ENCODE data around the gene HLA-B. TPM values are rescaled to one million over a fixed set of nuclear protein-coding genes. Genes with fewer than 3 reads are reported as not detected.
"Not testable (repeated sequence)": the region's sequence is repeated elsewhere in the genome, so short reads cannot be mapped to it uniquely, and the experiment has no call there.

HLA-B gene
- total RNA-seq, 1 donor from 2014 or later = 216 TPM

DNA sequence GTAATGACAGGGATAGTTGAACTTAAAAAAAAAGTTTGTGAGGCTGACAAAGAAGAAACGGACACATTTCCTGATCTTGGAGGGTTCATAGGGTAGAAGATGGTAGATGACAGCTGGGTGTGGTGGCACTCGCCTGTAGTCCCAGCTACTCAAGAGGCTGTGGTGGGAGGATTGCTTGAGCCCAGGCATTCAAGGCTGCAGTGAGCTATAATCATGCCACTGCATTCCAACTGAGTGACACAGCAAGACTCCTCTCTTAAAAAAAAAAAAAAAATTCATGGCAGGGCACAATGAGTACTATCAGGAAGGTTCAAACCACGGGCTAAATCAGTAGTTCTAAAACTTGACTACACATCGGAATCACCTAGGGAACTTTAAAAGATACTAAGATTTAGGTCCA is 44.4 kb upstream of the HLA-B start:
- peaks cover under 1% of the 10 kb centered on the region for H3K36me3 Mint-ChIP-seq (ENCODE audit: low read depth)
- peaks cover 68% of the 10 kb centered on the region for H3K4me1 Mint-ChIP-seq (ENCODE audit: low read depth)
- H3K27me3 Mint-ChIP-seq (ENCODE audit: low read depth) = no peaks in the 10 kb centered on the region
- H3K4me3 Mint-ChIP-seq (ENCODE audit: unreplicated experiment) = peak overlapping the region; percentile 100
- H3K9me3 Mint-ChIP-seq (ENCODE audit: low read depth) = no peaks in the 10 kb centered on the region
- TF ChIP-seq, protein P1, sequence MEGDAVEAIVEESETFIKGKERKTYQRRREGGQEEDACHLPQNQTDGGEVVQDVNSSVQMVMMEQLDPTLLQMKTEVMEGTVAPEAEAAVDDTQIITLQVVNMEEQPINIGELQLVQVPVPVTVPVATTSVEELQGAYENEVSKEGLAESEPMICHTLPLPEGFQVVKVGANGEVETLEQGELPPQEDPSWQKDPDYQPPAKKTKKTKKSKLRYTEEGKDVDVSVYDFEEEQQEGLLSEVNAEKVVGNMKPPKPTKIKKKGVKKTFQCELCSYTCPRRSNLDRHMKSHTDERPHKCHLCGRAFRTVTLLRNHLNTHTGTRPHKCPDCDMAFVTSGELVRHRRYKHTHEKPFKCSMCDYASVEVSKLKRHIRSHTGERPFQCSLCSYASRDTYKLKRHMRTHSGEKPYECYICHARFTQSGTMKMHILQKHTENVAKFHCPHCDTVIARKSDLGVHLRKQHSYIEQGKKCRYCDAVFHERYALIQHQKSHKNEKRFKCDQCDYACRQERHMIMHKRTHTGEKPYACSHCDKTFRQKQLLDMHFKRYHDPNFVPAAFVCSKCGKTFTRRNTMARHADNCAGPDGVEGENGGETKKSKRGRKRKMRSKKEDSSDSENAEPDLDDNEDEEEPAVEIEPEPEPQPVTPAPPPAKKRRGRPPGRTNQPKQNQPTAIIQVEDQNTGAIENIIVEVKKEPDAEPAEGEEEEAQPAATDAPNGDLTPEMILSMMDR (IDR thresholded peaks at IDR 0.05) = no peak
- DNase-seq (ENCODE audit: low spot score) = no peak
- H3K27ac Mint-ChIP-seq (ENCODE audit: unreplicated experiment) = peak overlapping the region; percentile 91

DNA sequence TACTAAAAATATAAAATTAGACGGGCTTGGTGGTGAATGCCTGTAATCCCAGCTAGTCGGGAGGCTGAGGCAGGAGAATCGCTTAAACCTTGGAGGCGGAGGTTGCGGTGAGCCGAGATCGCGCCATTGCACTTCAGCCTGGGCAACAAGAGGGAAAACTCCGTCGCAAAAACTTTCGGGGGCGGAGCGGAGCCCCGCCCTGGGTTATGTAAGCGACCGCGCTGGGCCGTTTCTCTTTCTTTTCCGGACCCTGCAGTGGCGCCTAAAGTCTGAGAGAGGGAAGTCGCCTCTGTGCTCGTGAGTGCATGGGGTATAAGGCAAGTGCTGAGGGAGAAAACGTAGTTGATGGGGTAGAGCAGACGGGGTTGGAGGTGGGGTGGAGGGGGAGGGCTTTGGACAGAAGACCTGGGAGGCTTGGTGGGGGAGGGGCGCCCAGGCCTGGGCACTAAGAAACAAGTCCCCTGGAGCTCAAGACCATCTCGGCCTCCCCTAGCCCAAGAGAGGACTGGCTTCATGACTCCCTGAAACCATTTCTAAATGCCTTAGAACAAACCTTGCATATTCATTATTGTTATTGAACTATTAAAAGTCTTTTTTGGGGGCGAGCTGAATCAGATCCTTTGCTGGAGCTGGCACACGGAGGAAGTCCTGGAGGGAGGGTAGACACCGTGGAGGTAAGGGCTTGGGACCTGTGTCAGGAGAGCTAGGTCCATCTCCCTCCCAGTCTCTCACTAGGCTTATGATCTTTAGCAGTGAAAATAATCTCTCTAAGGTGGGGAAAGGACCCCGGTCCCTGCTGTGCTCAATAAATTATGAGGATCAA is 43.7 kb upstream of the HLA-B start:
- Mint-ChIP-seq H3K27me3 (ENCODE audit: low read depth) (no peaks in the 10 kb centered on the region), H3K36me3 (ENCODE audit: low read depth) (no peaks in the 10 kb centered on the region), H3K4me1 (ENCODE audit: low read depth) (peaks cover 64% of the 10 kb centered on the region)

DNA sequence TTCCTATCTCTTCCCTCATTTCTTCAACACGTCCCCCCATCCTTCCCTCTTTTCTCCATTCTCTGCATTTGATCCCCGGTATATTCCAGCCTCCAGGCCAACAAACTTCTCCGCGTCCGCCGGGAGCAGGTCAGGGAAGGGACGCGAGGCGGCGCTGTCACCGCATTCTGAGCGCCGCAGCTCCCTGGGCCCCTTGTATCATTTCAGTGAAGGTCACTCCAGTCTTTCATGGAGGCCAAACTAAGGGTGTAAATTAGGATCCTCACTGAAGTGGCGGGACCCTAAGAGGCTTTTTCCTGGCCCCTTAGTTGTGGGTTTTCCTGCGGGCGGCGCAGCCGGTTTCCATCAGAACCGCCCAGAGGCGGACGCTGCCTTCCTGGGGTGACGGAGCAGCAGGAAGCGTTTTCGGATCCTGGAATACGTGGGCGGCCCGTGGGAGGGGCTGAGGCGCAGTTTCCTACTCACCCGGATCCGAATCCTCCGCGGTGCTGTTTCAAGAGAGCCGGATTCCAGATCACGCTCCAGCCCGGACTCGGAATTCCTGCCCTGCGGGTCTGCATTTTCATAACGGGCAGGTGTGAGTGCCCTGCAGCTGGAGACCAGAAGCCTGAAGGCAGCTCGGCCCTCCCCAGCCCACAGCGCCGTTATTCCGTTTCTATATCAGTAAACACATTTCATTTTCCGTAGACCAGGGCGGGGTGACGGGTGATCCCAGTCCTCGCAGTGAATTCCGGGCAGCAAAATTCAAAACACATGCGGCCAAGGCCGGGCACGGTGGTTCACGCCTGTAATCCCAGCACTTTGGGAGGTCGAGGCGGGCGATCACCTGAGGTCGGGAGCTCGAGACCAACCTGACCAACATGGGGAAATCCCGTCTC is 42.8 kb upstream of the HLA-B start:
- Mint-ChIP-seq H3K4me1 (ENCODE audit: low read depth) (peaks cover 59% of the 10 kb centered on the region), H3K9me3 (ENCODE audit: low read depth) (no peaks in the 10 kb centered on the region), H3K27ac (ENCODE audit: unreplicated experiment) (peak overlapping the region; percentile 91), H3K4me3 (ENCODE audit: unreplicated experiment) (peak overlapping the region; percentile 100), H3K36me3 (ENCODE audit: low read depth) (no peaks in the 10 kb centered on the region), H3K27me3 (ENCODE audit: low read depth) (no peaks in the 10 kb centered on the region)
- DNase-seq (ENCODE audit: low spot score) = no peak
- TF ChIP-seq, protein P1 (IDR thresholded peaks at IDR 0.05) = peak; percentile 95

More for the DNA sequence above, 43.7 kb upstream of the HLA-B start:
- TF ChIP-seq, protein P1 (IDR thresholded peaks at IDR 0.05) = no peak
- H3K4me3 Mint-ChIP-seq (ENCODE audit: unreplicated experiment) = peak overlapping the region; percentile 100
- no peaks in the 10 kb centered on the region for H3K9me3 Mint-ChIP-seq (ENCODE audit: low read depth)
- peak overlapping the region; percentile 91 for H3K27ac Mint-ChIP-seq (ENCODE audit: unreplicated experiment)
- DNase-seq (ENCODE audit: low spot score) = no peak

DNA sequence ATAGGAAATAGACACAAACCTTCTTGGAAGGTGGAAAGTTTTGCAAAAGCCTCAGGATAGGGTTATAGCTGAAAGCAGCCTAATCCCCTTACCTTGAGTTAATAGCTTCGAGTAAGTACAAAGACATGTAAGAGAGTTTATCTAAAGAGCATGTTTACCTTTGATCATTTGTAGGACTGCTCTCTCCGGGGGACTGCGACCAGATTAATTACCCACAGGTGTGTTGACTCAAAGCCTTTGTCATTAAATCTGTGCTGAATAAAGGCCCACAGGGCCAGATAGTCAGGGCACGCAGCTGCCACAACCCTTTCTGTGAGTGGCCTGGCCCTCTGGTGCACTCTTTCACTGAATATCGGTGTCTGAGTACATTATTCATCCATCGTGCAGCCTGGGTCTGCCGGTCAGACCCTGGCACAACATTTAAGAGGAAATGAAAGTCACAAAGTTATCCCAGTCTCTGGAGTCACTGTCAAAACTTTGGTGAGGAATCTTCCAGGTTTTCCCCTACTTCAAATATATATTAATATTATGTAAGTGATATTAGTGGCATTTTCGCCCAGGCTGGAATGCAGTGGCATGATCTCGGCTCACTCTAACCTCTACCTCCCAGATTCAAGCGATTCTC is 41.0 kb upstream of the HLA-B start:
- H3K27me3 Mint-ChIP-seq (ENCODE audit: low read depth) = no peaks in the 10 kb centered on the region
- peak overlapping the region; percentile 38 for H3K4me3 Mint-ChIP-seq (ENCODE audit: unreplicated experiment)
- TF ChIP-seq, protein P1 (IDR thresholded peaks at IDR 0.05) = no peak
- no peak for DNase-seq (ENCODE audit: low spot score)
- no peak overlapping the region for H3K27ac Mint-ChIP-seq (ENCODE audit: unreplicated experiment)
- H3K4me1 Mint-ChIP-seq (ENCODE audit: low read depth) = peaks cover 50% of the 10 kb centered on the region
- H3K9me3 Mint-ChIP-seq (ENCODE audit: low read depth) = no peaks in the 10 kb centered on the region
- peaks cover 5% of the 10 kb centered on the region for H3K36me3 Mint-ChIP-seq (ENCODE audit: low read depth)

DNA sequence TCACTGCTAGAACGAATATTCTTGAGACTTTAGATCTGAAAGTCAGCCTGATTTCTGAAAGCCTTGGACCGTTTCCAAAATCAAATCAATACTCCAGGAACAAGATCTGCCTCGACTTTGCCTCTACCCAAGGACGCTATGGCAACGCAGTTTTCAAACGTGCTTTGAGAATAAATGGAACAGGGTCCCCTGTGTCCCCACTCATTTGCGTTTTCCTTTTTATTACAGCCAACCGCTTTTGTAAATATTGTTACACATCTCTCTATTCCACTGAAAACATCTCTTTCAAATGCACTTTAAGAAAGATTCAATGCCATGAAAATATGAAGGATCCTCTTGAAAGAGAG is 40.1 kb upstream of the HLA-B start:
- not testable (repeated sequence) for H3K27ac Mint-ChIP-seq (ENCODE audit: unreplicated experiment); H3K4me3 Mint-ChIP-seq (ENCODE audit: unreplicated experiment); DNase-seq (ENCODE audit: low spot score); H3K36me3 Mint-ChIP-seq (ENCODE audit: low read depth); H3K9me3 Mint-ChIP-seq (ENCODE audit: low read depth); H3K27me3 Mint-ChIP-seq (ENCODE audit: low read depth)
- H3K4me1 Mint-ChIP-seq (ENCODE audit: low read depth) = peaks cover 41% of the 10 kb centered on the region
